ENCODE data around the gene BBS5.

DNA sequence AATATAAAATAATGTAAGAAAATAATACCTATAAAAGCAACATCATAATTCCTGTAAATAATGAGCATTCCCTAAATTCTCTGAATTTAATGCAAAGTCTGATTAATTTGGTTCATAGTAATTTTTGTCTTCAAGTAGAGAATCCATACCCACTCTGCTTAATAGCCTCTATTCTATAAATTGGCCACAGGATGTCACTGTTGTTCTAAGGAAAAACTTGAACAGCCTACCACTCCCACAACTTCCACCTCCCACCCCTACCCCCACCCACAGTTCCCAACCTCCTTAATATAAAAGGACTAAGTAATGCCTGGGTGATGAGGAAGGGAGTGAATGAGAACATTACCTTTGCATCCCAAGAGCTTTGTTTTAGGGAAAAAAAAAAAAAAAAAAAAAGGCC is 27.2 kb upstream of the BBS5 start:
- no peak for TF ChIP-seq POLR2AphosphoS5 (IDR thresholded peaks at IDR 0.05; ENCODE audit: low read depth, low read length)
- no peak for TF ChIP-seq POLR2A (IDR thresholded peaks at IDR 0.05; ENCODE audit: low read depth, low read length)
- no peak for TF ChIP-seq TAF1 (IDR thresholded peaks at IDR 0.05; ENCODE audit: borderline replicate concordance, low read depth, low read length)

Data from GM12892 (cell line).